Activated T-helper 1 cell treated with anti-CD3 and anti-CD28 coated beads, Interleukin-2, amount 50 U/mL, for 16 hours (primary cell): ENCODE measurements around the gene RNF157.
"Not testable (repeated sequence)": the region's sequence is repeated elsewhere in the genome, so short reads cannot be mapped to it uniquely, and the experiment has no call there.

ENCODE experiments used
- DNase-seq, 2 donors: peaks; one replicate each; pipeline ENCODE4 v3.0.0-alpha.2; 2020; ENCODE audit warnings: low read depth in 1 of 2, low spot score in 1 of 2

Gene RNF157

GRCh38 chr17:76270770-76271668 lies 30.7 kb upstream of the RNF157 start:
- DNase-seq: no peak

- DNase-seq: no peak
Observed at GRCh38 chr17:76270127-76270592, 29.9 kb upstream of the RNF157 start.

- no peak for DNase-seq
Observed at GRCh38 chr17:76268991-76269981, 29.0 kb upstream of the RNF157 start.

GRCh38 chr17:76268015-76268749 lies 27.9 kb upstream of the RNF157 start:
- peak in 1 of 2 donors; percentile 62 for DNase-seq

GRCh38 chr17:76267581-76268001 lies 27.3 kb upstream of the RNF157 start:
- DNase-seq: not testable (repeated sequence)

- DNase-seq: no peak
Observed at GRCh38 chr17:76267051-76267576, 26.8 kb upstream of the RNF157 start.

- DNase-seq: no peak
Observed at GRCh38 chr17:76266244-76266938, 26.1 kb upstream of the RNF157 start.

- DNase-seq: peak; percentile 30 to 47
Observed at GRCh38 chr17:76265624-76266243, 25.4 kb upstream of the RNF157 start.

- peak; percentile 98 to 99 for DNase-seq
Observed at GRCh38 chr17:76264755-76265623, 24.7 kb upstream of the RNF157 start, which contains the start of gene UBALD2. Gene UBALD2 (plus strand): TSS chr17:76265348. CDS start chr17:76265506, 158 bp downstream.

GRCh38 chr17:76264425-76264754 lies 24.1 kb upstream of the RNF157 start:
- no peak for DNase-seq

- no peak for DNase-seq
Observed at GRCh38 chr17:76263896-76264295, 23.6 kb upstream of the RNF157 start.

GRCh38 chr17:76262732-76263344 lies 22.5 kb upstream of the RNF157 start:
- no peak for DNase-seq

GRCh38 chr17:76261421-76262215 lies 21.3 kb upstream of the RNF157 start:
- no peak for DNase-seq

- no peak for DNase-seq
Observed at GRCh38 chr17:76260669-76261068, 20.4 kb upstream of the RNF157 start.

- no peak for DNase-seq
Observed at GRCh38 chr17:76260220-76260619, 19.9 kb upstream of the RNF157 start.

GRCh38 chr17:76256430-76257050 lies 16.2 kb upstream of the RNF157 start:
- DNase-seq: not testable (repeated sequence)
